ENCODE data around the gene SUPV3L1. TPM values are rescaled to one million over a fixed set of nuclear protein-coding genes. Genes with fewer than 3 reads are reported as not detected.
"Not testable (repeated sequence)": the region's sequence is repeated elsewhere in the genome, so short reads cannot be mapped to it uniquely, and the experiment has no call there.

SUPV3L1 gene
- total RNA-seq, 3 donors from 2014 or later (not counting 1 experiment from before 2014, with no cell fraction given), result 56.6 to 104 (median 67.1) TPM

DNA sequence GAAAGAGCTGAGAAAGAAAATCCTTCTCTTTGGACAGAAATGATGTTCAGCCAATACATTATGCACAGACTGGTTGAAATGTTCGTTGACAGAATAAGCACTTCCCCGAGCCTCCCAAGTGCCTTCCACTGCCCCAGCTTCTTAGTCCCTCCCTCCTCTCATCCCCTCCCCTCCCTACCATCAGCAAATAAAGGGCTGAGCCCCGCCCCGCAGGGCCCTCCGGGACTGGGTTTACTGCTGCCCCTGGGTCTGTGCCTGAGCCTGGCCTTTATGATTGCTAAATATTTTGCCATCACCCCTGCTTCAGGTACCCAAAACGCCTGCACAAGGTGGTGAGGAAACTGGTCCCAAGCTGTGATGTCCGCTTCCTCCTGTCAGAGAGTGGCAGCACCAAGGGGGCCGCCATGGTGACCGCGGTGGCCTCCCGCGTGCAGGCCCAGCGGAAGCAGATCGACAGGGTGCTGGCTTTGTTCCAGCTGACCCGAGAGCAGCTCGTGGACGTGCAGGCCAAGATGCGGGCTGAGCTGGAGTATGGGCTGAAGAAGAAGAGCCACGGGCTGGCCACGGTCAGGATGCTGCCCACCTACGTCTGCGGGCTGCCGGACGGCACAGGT lies 68.2 kb downstream of the SUPV3L1 start:
- no peak overlapping the region for H3K4me3 ChIP-seq (ENCODE audit: low read length)
- Mint-ChIP-seq H3K36me3 (no peaks in the 10 kb centered on the region), H3K4me1 (no peaks in the 10 kb centered on the region), H3K4me3 (no peak overlapping the region), H3K27ac (no peak overlapping the region), H3K27me3 (ENCODE audit: low read depth in 2 of 2) (no peaks in the 10 kb centered on the region), H3K9me3 (no peaks in the 10 kb centered on the region)
- H3K9me3 ChIP-seq (ENCODE audit: control insufficient read depth, insufficient read depth, low read length), result no peaks in the 10 kb centered on the region
- ATAC-seq (no peak), DNase-seq (no peak)
- no peaks in the 10 kb centered on the region for H3K36me3 ChIP-seq (ENCODE audit: control insufficient read depth, insufficient read depth, low read length)
- TF ChIP-seq, protein P1, sequence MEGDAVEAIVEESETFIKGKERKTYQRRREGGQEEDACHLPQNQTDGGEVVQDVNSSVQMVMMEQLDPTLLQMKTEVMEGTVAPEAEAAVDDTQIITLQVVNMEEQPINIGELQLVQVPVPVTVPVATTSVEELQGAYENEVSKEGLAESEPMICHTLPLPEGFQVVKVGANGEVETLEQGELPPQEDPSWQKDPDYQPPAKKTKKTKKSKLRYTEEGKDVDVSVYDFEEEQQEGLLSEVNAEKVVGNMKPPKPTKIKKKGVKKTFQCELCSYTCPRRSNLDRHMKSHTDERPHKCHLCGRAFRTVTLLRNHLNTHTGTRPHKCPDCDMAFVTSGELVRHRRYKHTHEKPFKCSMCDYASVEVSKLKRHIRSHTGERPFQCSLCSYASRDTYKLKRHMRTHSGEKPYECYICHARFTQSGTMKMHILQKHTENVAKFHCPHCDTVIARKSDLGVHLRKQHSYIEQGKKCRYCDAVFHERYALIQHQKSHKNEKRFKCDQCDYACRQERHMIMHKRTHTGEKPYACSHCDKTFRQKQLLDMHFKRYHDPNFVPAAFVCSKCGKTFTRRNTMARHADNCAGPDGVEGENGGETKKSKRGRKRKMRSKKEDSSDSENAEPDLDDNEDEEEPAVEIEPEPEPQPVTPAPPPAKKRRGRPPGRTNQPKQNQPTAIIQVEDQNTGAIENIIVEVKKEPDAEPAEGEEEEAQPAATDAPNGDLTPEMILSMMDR (IDR thresholded peaks at IDR 0.05), result no peak
- H3K27ac ChIP-seq (ENCODE audit: low read length), result no peak overlapping the region
- no peaks in the 10 kb centered on the region for H3K4me1 ChIP-seq (ENCODE audit: control insufficient read depth, insufficient read depth, low read length)
- intact Hi-C loops (cut with micrococcal nuclease), result no loop called here
- H3K27me3 ChIP-seq (ENCODE audit: control insufficient read depth, insufficient read depth, low read length), result no peaks in the 10 kb centered on the region
- WGBS (ENCODE audit: insufficient coverage), result 91% methylated on average over 24 of the region's 24 CpGs

- H3K4me1 Mint-ChIP-seq, result no peaks in the 10 kb centered on the region
- Histone ChIP-seq H3K27me3 (ENCODE audit: control insufficient read depth, insufficient read depth, low read length) (no peaks in the 10 kb centered on the region), H3K9me3 (ENCODE audit: control insufficient read depth, insufficient read depth, low read length) (no peaks in the 10 kb centered on the region), H3K36me3 (ENCODE audit: control insufficient read depth, insufficient read depth, low read length) (no peaks in the 10 kb centered on the region), H3K27ac (ENCODE audit: low read length) (no peak overlapping the region), H3K4me1 (ENCODE audit: control insufficient read depth, insufficient read depth, low read length) (no peaks in the 10 kb centered on the region), H3K4me3 (ENCODE audit: low read length) (no peak overlapping the region)
- WGBS (ENCODE audit: insufficient coverage), result 94% methylated on average over 14 of the region's 14 CpGs
- intact Hi-C loops (cut with micrococcal nuclease), result no loop called here
- H3K36me3 Mint-ChIP-seq, result no peaks in the 10 kb centered on the region
- H3K9me3 Mint-ChIP-seq, result no peaks in the 10 kb centered on the region
- H3K4me3 Mint-ChIP-seq, result no peak overlapping the region
- DNase-seq (no peak), ATAC-seq (no peak)
- H3K27me3 Mint-ChIP-seq (ENCODE audit: low read depth in 2 of 2), result no peaks in the 10 kb centered on the region
- TF ChIP-seq, protein P1 (IDR thresholded peaks at IDR 0.05), result no peak
- no peak overlapping the region for H3K27ac Mint-ChIP-seq
Observed at GRCh38 chr10:69250041-69250440, 70.0 kb downstream of the SUPV3L1 start.

DNA sequence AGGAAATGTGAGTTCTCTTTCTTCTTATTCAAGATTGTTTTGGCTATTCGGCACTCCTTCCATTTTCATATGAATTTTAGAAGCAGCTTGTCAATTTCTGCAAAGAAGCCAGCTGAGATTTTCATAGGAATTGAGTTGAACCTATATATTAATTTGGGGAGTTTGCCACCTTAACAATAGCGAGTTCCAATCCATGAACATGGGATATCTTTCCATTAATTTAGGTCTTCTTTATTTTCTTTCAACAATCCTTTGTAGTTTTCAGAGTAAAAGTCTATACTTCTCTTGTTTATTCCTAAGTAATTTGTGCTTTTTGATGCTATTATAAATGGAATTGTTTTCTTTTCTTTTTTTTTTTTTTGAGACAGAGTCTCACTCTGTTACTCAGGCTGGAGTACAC lies 71.4 kb downstream of the SUPV3L1 start:
- intact Hi-C loops (cut with micrococcal nuclease); DNase-seq; H3K9me3 Mint-ChIP-seq; H3K27me3 ChIP-seq (ENCODE audit: control insufficient read depth, insufficient read depth, low read length); ATAC-seq; H3K36me3 Mint-ChIP-seq; H3K4me3 ChIP-seq (ENCODE audit: low read length); H3K27ac ChIP-seq (ENCODE audit: low read length); H3K4me1 ChIP-seq (ENCODE audit: control insufficient read depth, insufficient read depth, low read length); H3K36me3 ChIP-seq (ENCODE audit: control insufficient read depth, insufficient read depth, low read length); H3K27me3 Mint-ChIP-seq (ENCODE audit: low read depth in 2 of 2); H3K27ac Mint-ChIP-seq; H3K9me3 ChIP-seq (ENCODE audit: control insufficient read depth, insufficient read depth, low read length); H3K4me3 Mint-ChIP-seq; H3K4me1 Mint-ChIP-seq: not testable (repeated sequence)
- no CpG with 5 or more reads among the region's 2 CpGs for WGBS (ENCODE audit: insufficient coverage)

DNA sequence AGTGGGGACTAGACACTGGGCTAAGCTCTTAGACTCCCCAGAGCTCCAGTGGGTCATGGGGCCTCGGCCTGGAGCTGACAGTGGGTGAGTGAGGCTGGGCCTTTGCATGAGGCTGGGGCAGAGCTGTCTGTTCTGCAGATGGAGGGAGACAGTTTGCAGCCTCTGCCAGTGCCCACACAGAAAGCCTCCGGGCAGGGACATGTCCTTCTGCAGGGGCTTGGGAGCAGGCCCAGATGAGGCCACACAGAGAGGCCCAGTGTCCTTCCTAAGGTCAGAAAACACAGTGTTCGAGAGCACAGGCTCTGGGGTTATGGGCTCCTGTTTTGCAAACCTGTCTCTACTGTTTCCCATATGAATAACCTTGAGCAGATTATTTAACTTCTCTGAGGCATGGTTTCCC lies 73.1 kb downstream of the SUPV3L1 start:
- Histone ChIP-seq H3K4me1 (ENCODE audit: control insufficient read depth, insufficient read depth, low read length) (no peaks in the 10 kb centered on the region), H3K36me3 (ENCODE audit: control insufficient read depth, insufficient read depth, low read length) (no peaks in the 10 kb centered on the region), H3K4me3 (ENCODE audit: low read length) (no peak overlapping the region), H3K27ac (ENCODE audit: low read length) (no peak overlapping the region), H3K9me3 (ENCODE audit: control insufficient read depth, insufficient read depth, low read length) (no peaks in the 10 kb centered on the region), H3K27me3 (ENCODE audit: control insufficient read depth, insufficient read depth, low read length) (no peaks in the 10 kb centered on the region)
- ATAC-seq (no peak), DNase-seq (no peak)
- Mint-ChIP-seq H3K4me1 (no peaks in the 10 kb centered on the region), H3K36me3 (no peaks in the 10 kb centered on the region), H3K9me3 (no peaks in the 10 kb centered on the region), H3K27me3 (ENCODE audit: low read depth in 2 of 2) (no peaks in the 10 kb centered on the region), H3K4me3 (no peak overlapping the region), H3K27ac (no peak overlapping the region)
- 90% methylated on average over 3 of the region's 3 CpGs for WGBS (ENCODE audit: insufficient coverage)
- TF ChIP-seq, protein P1 (IDR thresholded peaks at IDR 0.05), result no peak
- intact Hi-C loops (cut with micrococcal nuclease), result no loop called here

All from natural killer cell (primary cell).